ENCODE measurements around the gene EXD3. TPM values are rescaled to one million over a fixed set of nuclear protein-coding genes. Genes with fewer than 3 reads are reported as not detected.

Gene EXD3
- total and polyA plus RNA-seq, 9 of the 15 experiments (the other 6 are each of a cell fraction or from before 2014, with no cell fraction given), result 0.29 to 12.5 (median 3.9) TPM

- TF ChIP-seq HDAC6 (IDR thresholded peaks at IDR 0.05; ENCODE audit: low read depth, low read length) (no peak), EWSR1 (IDR thresholded peaks at IDR 0.05; ENCODE audit: borderline replicate concordance, low read depth, partially characterized antibody) (no peak), FUS (optimal IDR thresholded peaks at IDR 0.05; ENCODE audit: low read depth, low read length) (peak; percentile 66), NELFE (IDR thresholded peaks at IDR 0.05; ENCODE audit: insufficient read depth, insufficient read length) (no peak), ZFPM2 (CRISPR knock-in tag; IDR thresholded peaks at IDR 0.05) (no peak), CSDE1 (IDR thresholded peaks at IDR 0.05) (no peak), PYGO2 (tag; IDR thresholded peaks at IDR 0.05) (no peak), LEF1 (IDR thresholded peaks at IDR 0.05) (no peak), RBFOX2 (IDR thresholded peaks at IDR 0.05; ENCODE audit: low read depth, low read length) (peak; percentile 72), KLF13 (tag; IDR thresholded peaks at IDR 0.05; ENCODE audit: borderline replicate concordance, low read depth) (no peak), KAT2B (IDR thresholded peaks at IDR 0.05; ENCODE audit: low read depth, low read length) (no peak), SREBF1 (IDR thresholded peaks at IDR 0.05; ENCODE audit: borderline replicate concordance, low read depth, low read length) (no peak), FOXJ2 (tag; IDR thresholded peaks at IDR 0.05) (no peak), ZNF263 (CRISPR knock-in tag; IDR thresholded peaks at IDR 0.05; ENCODE audit: borderline replicate concordance) (no peak; the same call in 1 of the 2 replicates), ZNF239 (CRISPR knock-in tag; IDR thresholded peaks at IDR 0.05) (no peak), IRF1 (CRISPR knock-in tag; IDR thresholded peaks at IDR 0.05; ENCODE audit: borderline replicate concordance) (peak; percentile 85; the same call in 1 of the 2 replicates), NFXL1 (CRISPR knock-in tag; IDR thresholded peaks at IDR 0.05) (no peak), MAFF (IDR thresholded peaks at IDR 0.05; ENCODE audit: low read length) (no peak)
- TF ChIP-seq, protein P1, sequence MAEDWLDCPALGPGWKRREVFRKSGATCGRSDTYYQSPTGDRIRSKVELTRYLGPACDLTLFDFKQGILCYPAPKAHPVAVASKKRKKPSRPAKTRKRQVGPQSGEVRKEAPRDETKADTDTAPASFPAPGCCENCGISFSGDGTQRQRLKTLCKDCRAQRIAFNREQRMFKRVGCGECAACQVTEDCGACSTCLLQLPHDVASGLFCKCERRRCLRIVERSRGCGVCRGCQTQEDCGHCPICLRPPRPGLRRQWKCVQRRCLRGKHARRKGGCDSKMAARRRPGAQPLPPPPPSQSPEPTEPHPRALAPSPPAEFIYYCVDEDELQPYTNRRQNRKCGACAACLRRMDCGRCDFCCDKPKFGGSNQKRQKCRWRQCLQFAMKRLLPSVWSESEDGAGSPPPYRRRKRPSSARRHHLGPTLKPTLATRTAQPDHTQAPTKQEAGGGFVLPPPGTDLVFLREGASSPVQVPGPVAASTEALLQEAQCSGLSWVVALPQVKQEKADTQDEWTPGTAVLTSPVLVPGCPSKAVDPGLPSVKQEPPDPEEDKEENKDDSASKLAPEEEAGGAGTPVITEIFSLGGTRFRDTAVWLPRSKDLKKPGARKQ (CRISPR knock-in tag; IDR thresholded peaks at IDR 0.05), result no peak
- TF ChIP-seq, protein P2, sequence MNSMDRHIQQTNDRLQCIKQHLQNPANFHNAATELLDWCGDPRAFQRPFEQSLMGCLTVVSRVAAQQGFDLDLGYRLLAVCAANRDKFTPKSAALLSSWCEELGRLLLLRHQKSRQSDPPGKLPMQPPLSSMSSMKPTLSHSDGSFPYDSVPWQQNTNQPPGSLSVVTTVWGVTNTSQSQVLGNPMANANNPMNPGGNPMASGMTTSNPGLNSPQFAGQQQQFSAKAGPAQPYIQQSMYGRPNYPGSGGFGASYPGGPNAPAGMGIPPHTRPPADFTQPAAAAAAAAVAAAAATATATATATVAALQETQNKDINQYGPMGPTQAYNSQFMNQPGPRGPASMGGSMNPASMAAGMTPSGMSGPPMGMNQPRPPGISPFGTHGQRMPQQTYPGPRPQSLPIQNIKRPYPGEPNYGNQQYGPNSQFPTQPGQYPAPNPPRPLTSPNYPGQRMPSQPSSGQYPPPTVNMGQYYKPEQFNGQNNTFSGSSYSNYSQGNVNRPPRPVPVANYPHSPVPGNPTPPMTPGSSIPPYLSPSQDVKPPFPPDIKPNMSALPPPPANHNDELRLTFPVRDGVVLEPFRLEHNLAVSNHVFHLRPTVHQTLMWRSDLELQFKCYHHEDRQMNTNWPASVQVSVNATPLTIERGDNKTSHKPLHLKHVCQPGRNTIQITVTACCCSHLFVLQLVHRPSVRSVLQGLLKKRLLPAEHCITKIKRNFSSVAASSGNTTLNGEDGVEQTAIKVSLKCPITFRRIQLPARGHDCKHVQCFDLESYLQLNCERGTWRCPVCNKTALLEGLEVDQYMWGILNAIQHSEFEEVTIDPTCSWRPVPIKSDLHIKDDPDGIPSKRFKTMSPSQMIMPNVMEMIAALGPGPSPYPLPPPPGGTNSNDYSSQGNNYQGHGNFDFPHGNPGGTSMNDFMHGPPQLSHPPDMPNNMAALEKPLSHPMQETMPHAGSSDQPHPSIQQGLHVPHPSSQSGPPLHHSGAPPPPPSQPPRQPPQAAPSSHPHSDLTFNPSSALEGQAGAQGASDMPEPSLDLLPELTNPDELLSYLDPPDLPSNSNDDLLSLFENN (IDR thresholded peaks at IDR 0.05; ENCODE audit: low read depth in 2 of 2, low read length in 2 of 2), result peak in 1 of 2 experiments; percentile 33; a peak in 1 of 4 replicates
- TF ChIP-seq, protein P3, sequence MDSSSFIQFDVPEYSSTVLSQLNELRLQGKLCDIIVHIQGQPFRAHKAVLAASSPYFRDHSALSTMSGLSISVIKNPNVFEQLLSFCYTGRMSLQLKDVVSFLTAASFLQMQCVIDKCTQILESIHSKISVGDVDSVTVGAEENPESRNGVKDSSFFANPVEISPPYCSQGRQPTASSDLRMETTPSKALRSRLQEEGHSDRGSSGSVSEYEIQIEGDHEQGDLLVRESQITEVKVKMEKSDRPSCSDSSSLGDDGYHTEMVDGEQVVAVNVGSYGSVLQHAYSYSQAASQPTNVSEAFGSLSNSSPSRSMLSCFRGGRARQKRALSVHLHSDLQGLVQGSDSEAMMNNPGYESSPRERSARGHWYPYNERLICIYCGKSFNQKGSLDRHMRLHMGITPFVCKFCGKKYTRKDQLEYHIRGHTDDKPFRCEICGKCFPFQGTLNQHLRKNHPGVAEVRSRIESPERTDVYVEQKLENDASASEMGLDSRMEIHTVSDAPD (CRISPR knock-in tag; IDR thresholded peaks at IDR 0.05), result no peak
Measured at GRCh38 chr9:137302449-137303150, 120.4 kb downstream of the EXD3 start (continued).
